ENCODE data around the gene RANBP3L. TPM values are rescaled to one million over a fixed set of nuclear protein-coding genes. Genes with fewer than 3 reads are reported as not detected.

RANBP3L gene
- total and polyA plus RNA-seq, 10 of the 15 experiments (the other 5 are each of a cell fraction or from before 2014, with no cell fraction given) = 0.02 to 0.29 (median 0.06) TPM; not detected in 4

DNA sequence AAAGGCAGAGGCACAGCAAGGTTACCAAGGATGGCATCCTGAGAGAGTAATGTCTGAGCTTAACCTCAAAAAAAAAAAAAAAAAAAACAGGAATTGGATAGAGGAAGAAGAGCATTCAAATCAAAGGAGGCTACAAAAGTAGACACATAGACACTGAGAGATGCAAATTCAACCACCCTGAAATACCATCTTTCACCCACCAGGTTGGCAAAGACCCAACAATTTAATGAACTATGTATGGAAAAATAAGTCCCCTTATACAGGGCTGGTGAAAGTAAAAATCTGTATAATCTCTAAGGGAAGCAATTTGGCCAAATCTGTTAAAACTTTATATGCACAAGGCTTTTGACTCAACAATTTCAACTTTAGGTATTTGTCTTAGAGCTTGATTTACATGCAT lies 64.9 kb downstream of the RANBP3L start (continued):
- TF ChIP-seq, protein P1, sequence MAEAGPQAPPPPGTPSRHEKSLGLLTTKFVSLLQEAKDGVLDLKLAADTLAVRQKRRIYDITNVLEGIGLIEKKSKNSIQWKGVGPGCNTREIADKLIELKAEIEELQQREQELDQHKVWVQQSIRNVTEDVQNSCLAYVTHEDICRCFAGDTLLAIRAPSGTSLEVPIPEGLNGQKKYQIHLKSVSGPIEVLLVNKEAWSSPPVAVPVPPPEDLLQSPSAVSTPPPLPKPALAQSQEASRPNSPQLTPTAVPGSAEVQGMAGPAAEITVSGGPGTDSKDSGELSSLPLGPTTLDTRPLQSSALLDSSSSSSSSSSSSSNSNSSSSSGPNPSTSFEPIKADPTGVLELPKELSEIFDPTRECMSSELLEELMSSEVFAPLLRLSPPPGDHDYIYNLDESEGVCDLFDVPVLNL (IDR thresholded peaks at IDR 0.05; ENCODE audit: low read depth, low read length) = no peak

DNA sequence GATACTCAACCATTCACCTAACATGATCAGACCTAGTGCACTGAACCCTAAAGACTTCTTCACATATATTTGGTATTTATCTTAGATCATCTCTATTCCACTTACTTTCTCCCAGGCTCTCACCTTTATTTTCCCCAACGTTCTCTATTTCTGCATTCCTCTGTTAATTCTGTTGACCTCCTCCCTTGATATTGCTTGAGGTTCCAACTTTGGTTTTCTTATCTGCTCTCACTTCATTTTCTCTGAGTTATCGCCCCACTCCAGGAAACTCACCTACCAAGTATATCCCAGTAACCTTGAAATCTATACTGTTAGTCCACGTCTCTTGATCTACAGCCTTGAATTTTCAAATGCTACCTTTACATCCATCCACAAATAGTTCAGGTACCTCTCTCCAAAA lies 69.2 kb downstream of the RANBP3L start:
- RAD21 ChIA-PET (ENCODE audit: unreplicated experiment) = no interaction called here
- TF ChIP-seq USF1 (IDR thresholded peaks at IDR 0.05; ENCODE audit: borderline replicate concordance, extremely low read length, insufficient read depth, low read depth, low read length) (no peak), HDGF (IDR thresholded peaks at IDR 0.05) (no peak), PAX5 (IDR thresholded peaks at IDR 0.05; ENCODE audit: borderline replicate concordance, low read depth, low read length) (no peak), SUZ12 (IDR thresholded peaks at IDR 0.05; ENCODE audit: unreplicated experiment) (no peak), ZSCAN29 (IDR thresholded peaks at IDR 0.05) (no peak), NFYA (IDR thresholded peaks at IDR 0.05; ENCODE audit: borderline replicate concordance, low read depth, low read length) (no peak)
- TF ChIP-seq, protein P2, sequence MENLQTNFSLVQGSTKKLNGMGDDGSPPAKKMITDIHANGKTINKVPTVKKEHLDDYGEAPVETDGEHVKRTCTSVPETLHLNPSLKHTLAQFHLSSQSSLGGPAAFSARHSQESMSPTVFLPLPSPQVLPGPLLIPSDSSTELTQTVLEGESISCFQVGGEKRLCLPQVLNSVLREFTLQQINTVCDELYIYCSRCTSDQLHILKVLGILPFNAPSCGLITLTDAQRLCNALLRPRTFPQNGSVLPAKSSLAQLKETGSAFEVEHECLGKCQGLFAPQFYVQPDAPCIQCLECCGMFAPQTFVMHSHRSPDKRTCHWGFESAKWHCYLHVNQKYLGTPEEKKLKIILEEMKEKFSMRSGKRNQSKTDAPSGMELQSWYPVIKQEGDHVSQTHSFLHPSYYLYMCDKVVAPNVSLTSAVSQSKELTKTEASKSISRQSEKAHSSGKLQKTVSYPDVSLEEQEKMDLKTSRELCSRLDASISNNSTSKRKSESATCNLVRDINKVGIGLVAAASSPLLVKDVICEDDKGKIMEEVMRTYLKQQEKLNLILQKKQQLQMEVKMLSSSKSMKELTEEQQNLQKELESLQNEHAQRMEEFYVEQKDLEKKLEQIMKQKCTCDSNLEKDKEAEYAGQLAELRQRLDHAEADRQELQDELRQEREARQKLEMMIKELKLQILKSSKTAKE (IDR thresholded peaks at IDR 0.05; ENCODE audit: low read depth, poor library complexity, severe bottlenecking) = no peak
- CTCF ChIA-PET = no interaction called here
- in situ Hi-C loops (cut with MboI) (no loop called here), intact Hi-C loops (cut with micrococcal nuclease; ENCODE audit: unreplicated experiment) (no loop called here)
- BruUV-seq (replicated peaks) = no TSS peak
- POLR2A ChIA-PET = no interaction called here
- no peak overlapping the region for H3K4me2 ChIP-seq (ENCODE audit: control insufficient read depth, insufficient read depth)
- H3K27me3 ChIP-seq (replicated peaks in 1 of 2; ENCODE audit: control insufficient read depth in 2 of 2, insufficient read depth in 2 of 2, low read length in 1 of 2) = no peaks in the 10 kb centered on the region
- H3K9me3 ChIP-seq (replicated peaks; ENCODE audit: control insufficient read depth, insufficient read depth, low read length) = no peaks in the 10 kb centered on the region
- 91% methylated on average over 3 of the region's 3 CpGs for WGBS (ENCODE audit: insufficient coverage, insufficient replicate concordance, low lambda C conversion rate, missing lambda C conversion rate)
- no peaks in the 10 kb centered on the region for H3K36me3 ChIP-seq (ENCODE audit: control insufficient read depth in 2 of 2, insufficient read depth in 2 of 2, low read length in 1 of 2)
- ATAC-seq = no peak
- SMC1A ChIA-PET (ENCODE audit: uncharacterized antibody, unreplicated experiment) = no interaction called here
- no peaks in the 10 kb centered on the region for H3K4me1 ChIP-seq (ENCODE audit: control insufficient read depth, insufficient read depth, low read length)
- DNase-seq (ENCODE audit: low read depth, low spot score) = no peak
- no peak overlapping the region for H3K27ac ChIP-seq (ENCODE audit: control insufficient read depth, insufficient read depth)
- H3K79me2 ChIP-seq (ENCODE audit: control insufficient read depth, insufficient read depth, low read length) = no peaks in the 10 kb centered on the region; the same call in 1 of the 2 replicates
- no peaks in the 10 kb centered on the region for H4K20me1 ChIP-seq (ENCODE audit: control insufficient read depth, insufficient read depth)
- no peak overlapping the region for H2AFZ ChIP-seq (ENCODE audit: control insufficient read depth, low read depth, low read length)
- H3K4me3 ChIP-seq = no peak overlapping the region
- FAIRE-seq = no peak
- no peak overlapping the region for H3K9ac ChIP-seq (ENCODE audit: control insufficient read depth, insufficient read depth, low read length)
